GM21367 (cell line): ENCODE measurements around the gene SLIT1.

ENCODE experiments used
- ATAC-seq: cut with Tn5 transposase; IDR thresholded peaks from one replicate; pipeline ENCODE4 v1.9.1; 2021; ENCODE audit not compliant: unreplicated experiment

Gene SLIT1

GRCh38 chr10:97203220-97203619 lies 17.5 kb upstream of the SLIT1 start:
- no peak for ATAC-seq

GRCh38 chr10:97200616-97201015 lies 14.9 kb upstream of the SLIT1 start:
- ATAC-seq = no peak

GRCh38 chr10:97199152-97199551 lies 13.4 kb upstream of the SLIT1 start:
- no peak for ATAC-seq

GRCh38 chr10:97197030-97197500 lies 11.3 kb upstream of the SLIT1 start:
- ATAC-seq = no peak

GRCh38 chr10:97196223-97197029 lies 10.7 kb upstream of the SLIT1 start:
- no peak for ATAC-seq

- ATAC-seq = no peak
Observed at GRCh38 chr10:97195706-97196222, 10.0 kb upstream of the SLIT1 start.

- no peak for ATAC-seq
Observed at GRCh38 chr10:97192952-97193435, 7.2 kb upstream of the SLIT1 start.

GRCh38 chr10:97190450-97190849 lies 4.7 kb upstream of the SLIT1 start:
- no peak for ATAC-seq

GRCh38 chr10:97188261-97188711 lies 2.5 kb upstream of the SLIT1 start:
- ATAC-seq = no peak

GRCh38 chr10:97186911-97187310 lies 1.2 kb upstream of the SLIT1 start:
- no peak for ATAC-seq

GRCh38 chr10:97184971-97185325 lies 811 bp downstream of the SLIT1 start:
- no peak for ATAC-seq

GRCh38 chr10:97183314-97183713 lies 2.4 kb downstream of the SLIT1 start:
- ATAC-seq = no peak

- ATAC-seq = no peak
Observed at GRCh38 chr10:97182288-97182990, 3.3 kb downstream of the SLIT1 start.

- ATAC-seq = no peak
Observed at GRCh38 chr10:97180986-97181385, 4.8 kb downstream of the SLIT1 start.

GRCh38 chr10:97180363-97180755 lies 5.4 kb downstream of the SLIT1 start:
- ATAC-seq = no peak

- ATAC-seq = no peak
Observed at GRCh38 chr10:97179731-97180362, 5.9 kb downstream of the SLIT1 start.

GRCh38 chr10:97179311-97179710 lies 6.4 kb downstream of the SLIT1 start:
- no peak for ATAC-seq

- ATAC-seq = no peak
Observed at GRCh38 chr10:97178074-97178473, 7.7 kb downstream of the SLIT1 start.

- no peak for ATAC-seq
Observed at GRCh38 chr10:97176226-97176625, 9.5 kb downstream of the SLIT1 start.

GRCh38 chr10:97175586-97175985 lies 10.2 kb downstream of the SLIT1 start:
- no peak for ATAC-seq

- ATAC-seq = no peak
Observed at GRCh38 chr10:97174941-97175340, 10.8 kb downstream of the SLIT1 start.
